Spleen (tissue), 11 donors: ENCODE data around the gene DUS2. TPM values are rescaled to one million over a fixed set of nuclear protein-coding genes. Genes with fewer than 3 reads are reported as not detected.

Experiments
- DNase-seq: peaks from one replicate; pipeline ENCODE4 v3.0.0-alpha.2; 2020
- H3K27ac ChIP-seq, 8 donors: fragments of 200-600 bp; sonication (generic) in 7 of 8; 1 replicate in 4 of 8; 2 replicates in 4 of 8; pipeline versions ENCODE4 v1.5.0 to v1.8.0; 2016 to 2021; ENCODE audit warnings: inconsistent platforms in 4 of 8, mild to moderate bottlenecking in 4 of 8, moderate library complexity in 1 of 8
- H3K27me3 ChIP-seq, 7 donors: fragments of 200-600 bp; sonication (generic) in 6 of 7; replicated peaks in 1 of 7; 1 replicate in 4 of 7; 2 replicates in 3 of 7; pipeline versions ENCODE4 v1.5.0 to v1.8.0; 2016 to 2021; ENCODE audit warnings: inconsistent platforms in 3 of 7, mild to moderate bottlenecking in 1 of 7
- H3K36me3 ChIP-seq, 6 donors: fragments of 200-600 bp; sonication (generic) in 5 of 6; 1 replicate in 4 of 6; 2 replicates in 2 of 6; pipeline versions ENCODE4 v1.5.0 to v1.8.0; 2016 to 2021; ENCODE audit warnings: inconsistent platforms in 2 of 6
- H3K4me1 ChIP-seq, 6 donors: fragments of 200-600 bp; sonication (generic) in 5 of 6; 1 replicate in 3 of 6; 2 replicates in 3 of 6; pipeline versions ENCODE4 v1.5.0 to v1.8.0; 2016 to 2021; ENCODE audit warnings: inconsistent platforms in 3 of 6
- H3K4me3 ChIP-seq, 8 donors: fragments of 200-600 bp; sonication (generic) in 7 of 8; 1 replicate in 4 of 8; 2 replicates in 4 of 8; pipeline versions ENCODE4 v1.5.0 to v1.8.0; 2016 to 2021; ENCODE audit warnings: inconsistent platforms in 4 of 8, mild to moderate bottlenecking in 4 of 8, moderate library complexity in 2 of 8
- H3K9me3 ChIP-seq, 8 donors: fragments of 200-600 bp; sonication (generic) in 7 of 8; 1 replicate in 4 of 8; 2 replicates in 4 of 8; pipeline versions ENCODE4 v1.5.0 to v1.8.0; 2016 to 2021; ENCODE audit warnings: inconsistent platforms in 4 of 8
- POLR2A ChIP-seq, 3 donors: fragments of 450-650 bp; IDR thresholded peaks; one replicate each; pipeline ENCODE4 v1.5.1; 2017; ENCODE audit warnings: antibody characterized with exemption in 3 of 3, mild to moderate bottlenecking in 1 of 3
- POLR2AphosphoS5 ChIP-seq, 3 donors: sonication (generic); formaldehyde crosslinking; IDR thresholded peaks; one replicate each; pipeline ENCODE4 v1.5.1; 2017; ENCODE audit warnings: antibody characterized with exemption in 3 of 3
- WGBS, 5 donors: extraction: QIAGEN DNeasy Blood & Tissue Kit in 3 of 5; methylation state at CpG; one replicate each; pipeline versions ENCODE4 v1.1.5 to v1.1.7; 2013 to 2018; 5-methylcytosine and 5-hydroxymethylcytosine counted together
- intact Hi-C: fragments of 100-400 bp; cut with DNase I; formaldehyde crosslinking; loops from one replicate; pipeline ENCODE4 v1.15.0; 2023; ENCODE audit warnings: low total_unique reads
- polyA plus RNA-seq, 3 donors: library from polyadenylated mRNA; stranded (reverse); fragments of 200-250 nt; gene quantifications; one replicate each; pipeline ENCODE4 v1.2.1, GENCODE V29; 2013
- total RNA-seq, 7 donors: library from RNA; depleted of rRNA in 3 of 7; stranded (reverse); fragments of >200 nt in 3 of 7; fragmentation: NEBNext Ultra II Directional in 4 of 7; extraction: Animal tissue kit (Norgen Biotek cat#: 25700) in 4 of 7; gene quantifications; one replicate each; pipeline versions ENCODE4 v1.1.0 to v1.2.1, GENCODE V29; 2016 to 2021
- TF ChIP-seq, protein P1 (sequence below), 11 experiments: fragments of 200-600 bp in 7 of 11; fragments of 450-650 bp in 4 of 11; sonication (generic) in 4 of 11; IDR thresholded peaks in 8 of 11; conservative IDR thresholded peaks in 3 of 11; 1 replicate in 7 of 11; 2 replicates in 4 of 11; pipeline versions ENCODE4 v1.4.0 to v1.8.0; 2016 to 2021; ENCODE audit warnings: antibody characterized with exemption in 11 of 11, inconsistent platforms in 4 of 11, mild to moderate bottlenecking in 1 of 11
- donor health status: healthy with polysubstance abuse.
- donor health status: DM: no; HTN: no; CAD: no; lungs with moderate emphysema.
- donor health status: DM: no; HTN: no; CAD: no.
- donor health status: Bipolar disorder and iron deficiency.
- donor health status: healthy.
- donor health status: DM: no; HTN: no; CAD: no.
- donor health status: DM: yes; HTN: yes; CAD: no.

The DUS2 gene
- total and polyA plus RNA-seq, 10 donors = 17.4 to 31.7 (median 27.1) TPM

DNA sequence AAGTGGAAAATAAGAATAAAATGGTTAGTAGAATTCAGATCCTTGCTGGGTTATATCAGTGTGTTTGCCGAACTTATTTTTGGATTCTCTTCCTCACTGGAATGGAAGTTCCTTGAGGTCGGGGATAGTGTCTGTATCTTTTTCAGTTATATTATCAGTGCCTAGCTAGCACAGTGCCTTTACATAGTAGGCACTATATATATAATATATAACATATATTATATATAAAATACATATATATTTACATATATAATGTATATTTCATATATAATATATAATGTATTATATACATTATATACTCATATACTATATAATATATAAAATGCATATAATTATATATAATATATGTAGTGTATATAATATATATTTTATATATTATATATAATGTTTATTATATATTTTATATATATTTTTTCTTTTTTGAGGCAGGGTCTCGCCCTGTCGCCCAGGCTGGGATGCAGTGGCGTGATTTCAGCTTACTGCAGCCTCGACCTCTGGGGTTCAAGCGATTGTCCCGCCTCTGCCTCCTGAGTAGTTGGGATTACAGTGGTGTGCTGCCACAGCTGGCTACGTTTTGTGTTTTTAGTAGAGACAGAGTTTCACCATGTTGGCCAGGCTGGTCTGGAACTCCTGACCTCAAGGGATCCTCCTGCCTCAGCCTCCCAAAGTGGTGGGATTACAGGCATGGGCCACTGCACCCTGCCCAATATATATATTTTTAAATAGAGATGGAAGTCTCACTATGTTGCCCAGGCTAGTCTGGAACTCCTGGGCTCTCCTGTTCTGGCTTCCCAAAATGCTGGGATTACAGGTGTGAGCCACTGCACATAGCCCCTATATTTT lies 65.3 kb downstream of the DUS2 start:
- no peak for DNase-seq
- WGBS, 5 donors = 77 to 86% (median 81%) methylated on average over 9 of the region's 9 CpGs
- intact Hi-C loops = no loop called here
- peak overlapping the region in 5 of 8 donors; percentile 34 to 99 (median 98) for H3K27ac ChIP-seq
- no peaks in the 10 kb centered on the region for H3K36me3 ChIP-seq
- no peaks in the 10 kb centered on the region for H3K27me3 ChIP-seq
- H3K9me3 ChIP-seq = no peaks in the 10 kb centered on the region
- TF ChIP-seq POLR2A (IDR thresholded peaks at IDR 0.05) (no peak), POLR2AphosphoS5 (IDR thresholded peaks at IDR 0.05) (no peak)
- TF ChIP-seq, protein P1, sequence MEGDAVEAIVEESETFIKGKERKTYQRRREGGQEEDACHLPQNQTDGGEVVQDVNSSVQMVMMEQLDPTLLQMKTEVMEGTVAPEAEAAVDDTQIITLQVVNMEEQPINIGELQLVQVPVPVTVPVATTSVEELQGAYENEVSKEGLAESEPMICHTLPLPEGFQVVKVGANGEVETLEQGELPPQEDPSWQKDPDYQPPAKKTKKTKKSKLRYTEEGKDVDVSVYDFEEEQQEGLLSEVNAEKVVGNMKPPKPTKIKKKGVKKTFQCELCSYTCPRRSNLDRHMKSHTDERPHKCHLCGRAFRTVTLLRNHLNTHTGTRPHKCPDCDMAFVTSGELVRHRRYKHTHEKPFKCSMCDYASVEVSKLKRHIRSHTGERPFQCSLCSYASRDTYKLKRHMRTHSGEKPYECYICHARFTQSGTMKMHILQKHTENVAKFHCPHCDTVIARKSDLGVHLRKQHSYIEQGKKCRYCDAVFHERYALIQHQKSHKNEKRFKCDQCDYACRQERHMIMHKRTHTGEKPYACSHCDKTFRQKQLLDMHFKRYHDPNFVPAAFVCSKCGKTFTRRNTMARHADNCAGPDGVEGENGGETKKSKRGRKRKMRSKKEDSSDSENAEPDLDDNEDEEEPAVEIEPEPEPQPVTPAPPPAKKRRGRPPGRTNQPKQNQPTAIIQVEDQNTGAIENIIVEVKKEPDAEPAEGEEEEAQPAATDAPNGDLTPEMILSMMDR (IDR thresholded peaks at IDR 0.05 in 8 of 11, conservative IDR thresholded peaks at IDR 0.05 in 3 of 11) = no peak
- H3K4me1 ChIP-seq = peaks cover 55 to 88% (median 83%) of the 10 kb centered on the region in 6 donors
- H3K4me3 ChIP-seq = peak overlapping the region in 1 of 8 donors; percentile 95

- 73 to 79% (median 76%) methylated on average over 4 of the region's 4 CpGs for WGBS, 5 donors
- peaks cover 55 to 88% (median 83%) of the 10 kb centered on the region in 6 donors for H3K4me1 ChIP-seq
- TF ChIP-seq POLR2AphosphoS5 (IDR thresholded peaks at IDR 0.05) (no peak), POLR2A (IDR thresholded peaks at IDR 0.05) (no peak)
- TF ChIP-seq, protein P1 (IDR thresholded peaks at IDR 0.05 in 8 of 11, conservative IDR thresholded peaks at IDR 0.05 in 3 of 11) = no peak
Observed at GRCh38 chr16:68089067-68089466, 66.0 kb downstream of the DUS2 start.

DNA sequence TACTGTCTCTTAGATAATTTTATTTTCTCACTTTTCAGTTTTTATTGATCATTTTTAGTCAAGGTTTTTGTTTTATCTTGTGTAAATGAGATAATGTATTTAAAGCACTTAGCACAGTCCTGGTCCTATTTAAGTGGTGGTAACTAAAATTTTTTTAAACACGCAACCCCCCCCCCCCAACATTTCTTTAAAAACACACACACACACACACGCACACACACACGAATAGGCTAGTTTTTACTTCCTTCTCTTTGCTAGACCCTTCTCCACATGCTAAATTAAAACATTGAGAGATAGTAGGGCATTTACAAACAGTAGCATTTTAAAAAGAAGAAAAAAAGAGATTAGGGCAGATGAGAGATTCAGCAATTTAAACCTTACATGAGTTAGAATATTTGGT lies 67.0 kb downstream of the DUS2 start:
- Histone ChIP-seq H3K27ac (peak overlapping the region in 6 of 8 donors; percentile 3 to 69 (median 60)), H3K4me3 (peak overlapping the region in 1 of 8 donors; percentile 29), H3K9me3 (no peaks in the 10 kb centered on the region), H3K36me3 (no peaks in the 10 kb centered on the region), H3K27me3 (no peaks in the 10 kb centered on the region), H3K4me1 (peaks cover 58 to 91% (median 87%) of the 10 kb centered on the region in 6 donors)
- TF ChIP-seq POLR2AphosphoS5 (IDR thresholded peaks at IDR 0.05) (no peak), POLR2A (IDR thresholded peaks at IDR 0.05) (no peak)
- intact Hi-C loops = loop anchor here (10.0 kb wide), 1 partner anchor 135 kb away; no protein-coding TSS in a partner anchor
- 15 to 29% (median 22%) methylated on average over 3 of the region's 3 CpGs for WGBS, 5 donors
- DNase-seq = no peak

More at GRCh38 chr16:68089067-68089466, 66.0 kb downstream of the DUS2 start:
- peak overlapping the region in 3 of 8 donors; percentile 26 to 58 (median 34) for H3K27ac ChIP-seq
- H3K4me3 ChIP-seq = peak overlapping the region in 1 of 8 donors; percentile 24
- no peak for DNase-seq
- H3K9me3 ChIP-seq = no peaks in the 10 kb centered on the region
- no peaks in the 10 kb centered on the region for H3K36me3 ChIP-seq
- H3K27me3 ChIP-seq = no peaks in the 10 kb centered on the region
- intact Hi-C loops = no loop called here

- Histone ChIP-seq H3K36me3 (no peaks in the 10 kb centered on the region), H3K27me3 (no peaks in the 10 kb centered on the region), H3K27ac (peak overlapping the region in 7 of 8 donors; percentile 2 to 69 (median 60)), H3K9me3 (no peaks in the 10 kb centered on the region), H3K4me3 (peak overlapping the region in 1 of 8 donors; percentile 29), H3K4me1 (peaks cover 58 to 96% (median 91%) of the 10 kb centered on the region in 6 donors)
- no peak for DNase-seq
- 17 to 31% (median 24%) methylated on average over 3 of the region's 3 CpGs for WGBS, 5 donors
- intact Hi-C loops = loop anchor here (10.0 kb wide), 1 partner anchor 134 kb away; no protein-coding TSS in a partner anchor
- TF ChIP-seq, protein P1 (IDR thresholded peaks at IDR 0.05 in 8 of 11, conservative IDR thresholded peaks at IDR 0.05 in 3 of 11) = no peak
- TF ChIP-seq POLR2A (IDR thresholded peaks at IDR 0.05) = no peak
- TF ChIP-seq POLR2AphosphoS5 (IDR thresholded peaks at IDR 0.05) = no peak
Observed at GRCh38 chr16:68090533-68090932, 67.4 kb downstream of the DUS2 start.
